ENCODE results near the gene OR52I1. TPM values are rescaled to one million over a fixed set of nuclear protein-coding genes. Genes with fewer than 3 reads are reported as not detected.

The OR52I1 gene
- total RNA-seq, 1 experiment from 2014 or later, result not detected

DNA sequence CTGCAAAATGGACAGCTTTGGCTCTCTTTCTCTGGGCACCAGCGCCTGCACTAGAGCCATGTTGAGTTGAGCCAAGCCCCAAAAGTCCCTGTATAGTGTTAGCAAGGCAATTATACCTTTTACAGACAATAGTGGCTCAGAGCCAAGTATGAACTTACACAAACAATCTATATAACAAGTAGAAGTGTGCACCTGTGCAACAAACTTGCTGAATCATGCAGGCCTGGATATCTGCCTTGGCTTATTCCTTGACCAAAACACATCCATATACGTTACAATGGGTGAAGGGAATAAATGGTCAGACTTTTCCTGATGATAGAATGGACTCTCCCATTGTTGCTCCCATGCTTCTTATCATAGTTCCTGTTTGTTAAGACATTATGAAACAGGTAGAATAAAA lies 16.1 kb upstream of the OR52I1 start:
- ChIA-PET POLR2A (no interaction called here), CTCF (no interaction called here), RAD21 (ENCODE audit: low non-redundant PET in 1 of 2, low total read pairs in 2 of 2, uncharacterized antibody in 2 of 2, unreplicated experiment in 2 of 2) (no interaction called here)
- no peak overlapping the region for H3K4me3 ChIP-seq (replicated peaks in 1 of 2; ENCODE audit: low read depth in 1 of 2, low read length in 2 of 2)
- intact Hi-C loops (cut with micrococcal nuclease), result no loop called here
- H3K79me2 ChIP-seq (ENCODE audit: insufficient read depth, low read length), result no peaks in the 10 kb centered on the region
- no peaks in the 10 kb centered on the region for H3K36me3 ChIP-seq (ENCODE audit: control insufficient read depth in 1 of 2, insufficient read depth in 2 of 2, low read length in 2 of 2)
- no peak overlapping the region for H3K9ac ChIP-seq (ENCODE audit: low read length)
- DNase-seq (ENCODE audit: low read depth, low spot score), result no peak
- no peaks in the 10 kb centered on the region for H4K20me1 ChIP-seq (ENCODE audit: insufficient read depth)
- H3K9me2 ChIP-seq (ENCODE audit: insufficient read depth), result no peaks in the 10 kb centered on the region
- no peak overlapping the region for H3K27ac ChIP-seq (ENCODE audit: low read depth, low read length)
- no peaks in the 10 kb centered on the region for H3K4me1 ChIP-seq (ENCODE audit: control insufficient read depth in 1 of 2, insufficient read depth in 2 of 2, low read length in 2 of 2)
- peaks cover 78% of the 10 kb centered on the region for H3K27me3 ChIP-seq (ENCODE audit: insufficient read depth, low read length)
- BruUV-seq (replicated peaks), result no TSS peak
- ATAC-seq, result no peak
- TF ChIP-seq EZH2 (IDR thresholded peaks at IDR 0.05), result no peak
- TF ChIP-seq JUND (IDR thresholded peaks at IDR 0.05), result no peak
- TF ChIP-seq POLR2AphosphoS5 (IDR thresholded peaks at IDR 0.05; ENCODE audit: low read depth, low read length), result no peak
- no peak for TF ChIP-seq ZNF274 (IDR thresholded peaks at IDR 0.05; ENCODE audit: low read depth, low read length)
- TF ChIP-seq SRF (IDR thresholded peaks at IDR 0.05; ENCODE audit: low read depth), result no peak
- TF ChIP-seq POLR2A (IDR thresholded peaks at IDR 0.05; ENCODE audit: borderline replicate concordance, extremely low read depth, insufficient read depth, insufficient read length), result no peak
- TF ChIP-seq ZFX (IDR thresholded peaks at IDR 0.05), result no peak
- no peak for TF ChIP-seq TCF7L2 (IDR thresholded peaks at IDR 0.05; ENCODE audit: borderline replicate concordance, extremely low read depth, insufficient read depth, insufficient read length)
- no peak for TF ChIP-seq ELF1 (IDR thresholded peaks at IDR 0.05; ENCODE audit: borderline replicate concordance, low read depth)
- no peak for TF ChIP-seq CBX3 (IDR thresholded peaks at IDR 0.05; ENCODE audit: low read depth)
- TF ChIP-seq ATF3 (IDR thresholded peaks at IDR 0.05), result no peak
- TF ChIP-seq YY1 (IDR thresholded peaks at IDR 0.05; ENCODE audit: extremely low read depth, insufficient replicate concordance, low read depth, low read length), result no peak
- no peak for TF ChIP-seq SIN3A (IDR thresholded peaks at IDR 0.05; ENCODE audit: low read depth)
- TF ChIP-seq SP1 (IDR thresholded peaks at IDR 0.05; ENCODE audit: low read depth), result no peak
- no peak for TF ChIP-seq CEBPB (IDR thresholded peaks at IDR 0.05; ENCODE audit: low read depth)
- TF ChIP-seq REST (IDR thresholded peaks at IDR 0.05; ENCODE audit: low read depth), result no peak
- no peak overlapping the region for H3K4me2 ChIP-seq (ENCODE audit: low read length)
- H3K9me3 ChIP-seq (ENCODE audit: control insufficient read depth in 1 of 2, insufficient read depth in 1 of 2, low read depth in 1 of 2, low read length in 2 of 2), result no peaks in the 10 kb centered on the region
- H2AFZ ChIP-seq (ENCODE audit: low read depth, low read length, poor library complexity, severe bottlenecking), result no peak overlapping the region

All from HCT116 (cell line).